Lung (tissue), 12 donors: ENCODE measurements around the gene CCL19. TPM values are rescaled to one million over a fixed set of nuclear protein-coding genes. Genes with fewer than 3 reads are reported as not detected.

ENCODE experiments used
- ATAC-seq: fragments of 200-7000 bp; cut with Tn5 transposase; one replicate; pipeline ENCODE4 v1.9.1; 2020; ENCODE audit warnings: moderate number of reproducible peaks; ENCODE audit not compliant: insufficient read depth, low FRiP score
- DNase-seq, 3 donors: peaks; one replicate each; pipeline ENCODE4 v3.0.0-alpha.2; 2013 to 2017
- H3K27ac ChIP-seq, 2 donors: one replicate each; pipeline ENCODE4 v1.5.1; 2013; ENCODE audit warnings: mild to moderate bottlenecking in 2 of 2, moderate library complexity in 2 of 2, control low read depth in 1 of 2, inconsistent platforms in 1 of 2, low read depth in 1 of 2, low read length in 1 of 2
- H3K27me3 ChIP-seq, 3 donors: one replicate each; pipeline ENCODE4 v1.5.1; 2013; ENCODE audit warnings: low read length in 2 of 3; ENCODE audit not compliant: control insufficient read depth in 3 of 3, insufficient read depth in 3 of 3
- H3K36me3 ChIP-seq, 4 donors: one replicate each; pipeline ENCODE4 v1.5.1; 2013; ENCODE audit warnings: low read length in 4 of 4, mild to moderate bottlenecking in 1 of 4, moderate library complexity in 1 of 4; ENCODE audit not compliant: control insufficient read depth in 4 of 4, insufficient read depth in 4 of 4
- H3K4me1 ChIP-seq, 5 donors: one replicate each; pipeline ENCODE4 v1.5.1; 2013; ENCODE audit warnings: low read length in 5 of 5, mild to moderate bottlenecking in 2 of 5, moderate library complexity in 1 of 5; ENCODE audit not compliant: control insufficient read depth in 5 of 5, insufficient read depth in 5 of 5
- H3K4me3 ChIP-seq: one replicate; pipeline ENCODE4 v1.5.1; 2013; ENCODE audit warnings: mild to moderate bottlenecking, control low read depth, moderate library complexity
- H3K9ac ChIP-seq, 2 donors: one replicate each; pipeline ENCODE4 v1.5.1; 2013; ENCODE audit warnings: low read length in 2 of 2, control low read depth in 1 of 2; ENCODE audit not compliant: insufficient read depth in 1 of 2
- H3K9me3 ChIP-seq, 4 donors: one replicate each; pipeline ENCODE4 v1.5.1; 2013; ENCODE audit warnings: low read length in 3 of 4, mild to moderate bottlenecking in 1 of 4, moderate library complexity in 1 of 4; ENCODE audit not compliant: control insufficient read depth in 4 of 4, insufficient read depth in 3 of 4
- CTCF ChIP-seq: IDR thresholded peaks from 2 replicates; pipeline ENCODE4 v1.5.1; 2012; ENCODE audit warnings: mild to moderate bottlenecking; ENCODE audit errors: control extremely low read depth, extremely low read depth
- WGBS, 2 donors: extraction: QIAGEN DNeasy Blood & Tissue Kit; methylation state at CpG; one replicate each; pipeline ENCODE4 v1.1.7; 2013; 5-methylcytosine and 5-hydroxymethylcytosine counted together
- polyA plus RNA-seq, 2 donors: library from polyadenylated mRNA; stranded (reverse); fragments of 200-250 nt; gene quantifications; one replicate each; pipeline ENCODE4 v1.2.1, GENCODE V29; 2013
- total RNA-seq, 2 donors: library from RNA; depleted of rRNA in 1 of 2; stranded (reverse); fragments of >200 nt in 1 of 2; gene quantifications; one replicate each; pipeline ENCODE4 v1.2.1, GENCODE V29; 2014 to 2021
- donor health status: control.
- donor health status: control.
- donor health status: Bipolar disorder and iron deficiency.
- donor health status: healthy.
- donor health status: DM: yes; HTN: yes; CAD: no.

CCL19 gene
- total and polyA plus RNA-seq, 4 donors: 6.5 to 81.5 (median 26.6) TPM

DNA sequence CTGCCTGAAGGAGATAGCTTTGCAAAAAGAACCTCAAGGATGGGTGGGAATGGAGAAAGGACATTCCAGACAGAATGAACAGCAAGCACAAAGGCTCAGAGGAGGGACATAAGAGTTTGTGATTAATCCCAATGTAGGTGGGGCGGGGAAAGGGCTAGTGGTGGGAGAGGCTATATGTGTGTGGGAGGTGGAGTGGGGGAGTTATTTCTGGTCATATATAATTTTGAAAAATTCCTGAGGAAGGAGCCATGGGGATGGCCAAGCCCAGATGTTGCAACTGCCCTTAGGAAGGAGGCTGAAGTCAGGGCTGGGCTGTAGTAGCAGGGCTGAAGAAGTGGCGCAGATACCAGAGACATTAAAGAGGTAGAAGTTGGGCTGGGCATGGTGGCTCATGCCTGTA is 15.2 kb downstream of the CCL19 start:
- Histone ChIP-seq H3K27me3 (no peaks in the 10 kb centered on the region), H3K9ac (no peak overlapping the region), H3K4me3 (no peak overlapping the region), H3K27ac (no peak overlapping the region), H3K4me1 (no peaks in the 10 kb centered on the region), H3K9me3 (no peaks in the 10 kb centered on the region), H3K36me3 (peaks cover 0 to 1% (median 0%) of the 10 kb centered on the region in 4 donors)
- no peak for ATAC-seq
- no peak for TF ChIP-seq CTCF
- no peak for DNase-seq
- 95 to 98% methylated on average over 2 of the region's 2 CpGs for WGBS, 2 donors

GRCh38 chr9:34675048-34675714 is 15.9 kb downstream of the CCL19 start:
- peak; percentile 66 to 75 (median 72) for DNase-seq
- no peaks in the 10 kb centered on the region for H3K9me3 ChIP-seq
- H3K27me3 ChIP-seq: no peaks in the 10 kb centered on the region
- peak; percentile 30 for TF ChIP-seq CTCF
- H3K27ac ChIP-seq: no peak overlapping the region
- no peak overlapping the region for H3K9ac ChIP-seq
- no peaks in the 10 kb centered on the region for H3K4me1 ChIP-seq
- 28 to 49% methylated on average over 10 of the region's 10 CpGs for WGBS, 2 donors
- no peak overlapping the region for H3K4me3 ChIP-seq
- H3K36me3 ChIP-seq: peaks cover 0 to 2% (median 0%) of the 10 kb centered on the region in 4 donors
- peak; percentile 34 for ATAC-seq

DNA sequence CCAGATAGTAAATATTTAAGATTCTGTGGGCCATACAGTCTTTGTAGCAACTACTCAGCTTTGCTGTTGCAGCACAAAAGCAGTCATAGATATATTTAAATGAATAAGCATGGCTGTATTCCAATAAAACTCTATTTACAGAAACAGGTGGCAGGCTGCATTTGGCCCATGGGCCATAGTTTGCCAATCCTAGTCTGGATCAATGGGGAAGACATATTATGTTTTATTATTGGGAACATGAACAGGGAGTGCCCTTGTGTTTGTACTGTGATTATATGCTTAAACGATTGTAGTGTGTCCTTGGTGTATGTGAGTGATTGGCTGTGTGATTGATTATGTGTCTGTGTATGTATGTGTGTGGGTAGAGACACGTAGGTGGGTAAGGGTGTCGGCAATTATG is 16.6 kb downstream of the CCL19 start:
- Histone ChIP-seq H3K4me3 (no peak overlapping the region), H3K9me3 (peaks cover 0 to under 1% (median 0%) of the 10 kb centered on the region in 4 donors), H3K36me3 (peaks cover 0 to 9% (median 0%) of the 10 kb centered on the region in 4 donors), H3K4me1 (no peaks in the 10 kb centered on the region), H3K9ac (no peak overlapping the region), H3K27me3 (no peaks in the 10 kb centered on the region), H3K27ac (no peak overlapping the region)
- ATAC-seq: no peak
- 80 to 82% methylated on average over 3 of the region's 3 CpGs for WGBS, 2 donors
- TF ChIP-seq CTCF: no peak
- DNase-seq: no peak

GRCh38 chr9:34671307-34671706 is 19.8 kb downstream of the CCL19 start:
- Histone ChIP-seq H3K9me3 (peaks cover 0 to 3% (median 1%) of the 10 kb centered on the region in 4 donors), H3K27ac (no peak overlapping the region), H3K27me3 (no peaks in the 10 kb centered on the region), H3K9ac (no peak overlapping the region), H3K36me3 (peaks cover 0 to 22% (median 3%) of the 10 kb centered on the region in 4 donors), H3K4me1 (peaks cover 0 to 2% (median 0%) of the 10 kb centered on the region in 5 donors), H3K4me3 (no peak overlapping the region)
- ATAC-seq (no peak), DNase-seq (no peak)
- TF ChIP-seq CTCF: no peak
- WGBS, 2 donors: 74 to 86% methylated on average over 1 of the region's 1 CpG
